OCI-LY1 (cell line): ENCODE results near the gene NEK5.
A peak's percentile ranks its signal among the peaks of the same experiment; 100 is the strongest.

ENCODE experiments used
- H2AFZ ChIP-seq: fragments of 200-600 bp; sonication (generic), shearing (Covaris generic); 2 replicates; pipeline ENCODE4 v1.6.0; 2014; ENCODE audit warnings: antibody characterized with exemption, mild to moderate bottlenecking, low read length
- H3F3A ChIP-seq: fragments of 200-600 bp; sonication (generic), shearing (Covaris generic); 2 replicates; pipeline ENCODE4 v1.6.0; 2014; ENCODE audit warnings: mild to moderate bottlenecking, antibody characterized with exemption, low read length, moderate library complexity; ENCODE audit not compliant: insufficient read depth
- H3K27ac ChIP-seq: fragments of 200-600 bp; sonication (generic); 2 replicates; pipeline ENCODE4 v1.5.1; 2014; ENCODE audit warnings: low read length, mixed run types, mild to moderate bottlenecking, low read depth; ENCODE audit not compliant: poor library complexity, severe bottlenecking
- H3K27me3 ChIP-seq: fragments of 200-600 bp; sonication (generic); 2 replicates; pipeline ENCODE4 v1.6.0; 2014; ENCODE audit warnings: antibody characterized with exemption, mild to moderate bottlenecking, low read length, moderate library complexity; ENCODE audit not compliant: insufficient read depth
- H3K36me3 ChIP-seq: fragments of 200-600 bp; sonication (generic); 2 replicates; pipeline ENCODE4 v1.6.1; 2014; ENCODE audit warnings: mild to moderate bottlenecking, antibody characterized with exemption, low read length, moderate library complexity, mixed read lengths; ENCODE audit not compliant: insufficient read depth
- H3K4me1 ChIP-seq: fragments of 200-600 bp; sonication (generic); 2 replicates; pipeline ENCODE4 v1.5.1; 2014; ENCODE audit warnings: mild to moderate bottlenecking, low read length, moderate library complexity; ENCODE audit not compliant: insufficient read depth, severe bottlenecking
- H3K4me2 ChIP-seq: fragments of 200-600 bp; sonication (generic), shearing (Covaris generic); 2 replicates; pipeline ENCODE4 v1.6.1; 2014; ENCODE audit warnings: low read length
- H3K4me3 ChIP-seq: fragments of 200-600 bp; sonication (generic); 2 replicates; pipeline ENCODE4 v1.5.1; 2014; ENCODE audit warnings: low read length, low read depth, mild to moderate bottlenecking, mixed read lengths; ENCODE audit not compliant: poor library complexity, severe bottlenecking
- H3K79me2 ChIP-seq: fragments of 200-600 bp; shearing (Covaris generic); 2 replicates; pipeline ENCODE4 v1.6.1; 2016; ENCODE audit warnings: mixed run types, low read length, mixed read lengths; ENCODE audit not compliant: insufficient read depth
- H3K9ac ChIP-seq: fragments of 200-600 bp; sonication (generic), shearing (Covaris generic); 2 replicates; pipeline ENCODE4 v1.6.1; 2014; ENCODE audit warnings: mild to moderate bottlenecking, low read length, mixed read lengths
- H3K9me2 ChIP-seq: fragments of 200-600 bp; sonication (generic), shearing (Covaris generic); 2 replicates; pipeline ENCODE4 v1.6.1; 2014; ENCODE audit warnings: low read depth, mild to moderate bottlenecking, low read length, mixed read lengths
- H3K9me3 ChIP-seq: fragments of 200-600 bp; shearing (Covaris generic); 2 replicates; pipeline ENCODE4 v1.6.1; 2014; ENCODE audit warnings: low read length, mixed read lengths
- H4K20me1 ChIP-seq: fragments of 200-600 bp; sonication (generic), shearing (Covaris generic); 2 replicates; pipeline ENCODE4 v1.6.0; 2016; ENCODE audit warnings: mild to moderate bottlenecking, low read length; ENCODE audit not compliant: insufficient read depth
- EZH2 ChIP-seq: fragments of 200-600 bp; sonication (generic), shearing (Covaris generic); IDR thresholded peaks from 2 replicates; pipeline ENCODE4 v1.8.0; 2017; ENCODE audit warnings: borderline replicate concordance, mixed run types, mild to moderate bottlenecking, antibody characterized with exemption, low read length, moderate library complexity, mixed read lengths
- TF ChIP-seq, protein P1 (sequence below): fragments of 200-600 bp; sonication (generic), shearing (Covaris generic); IDR thresholded peaks from 2 replicates; pipeline ENCODE4 v1.5.1; 2017; ENCODE audit warnings: mild to moderate bottlenecking, antibody characterized with exemption, low read length, moderate library complexity, mixed read lengths

Gene NEK5

DNA sequence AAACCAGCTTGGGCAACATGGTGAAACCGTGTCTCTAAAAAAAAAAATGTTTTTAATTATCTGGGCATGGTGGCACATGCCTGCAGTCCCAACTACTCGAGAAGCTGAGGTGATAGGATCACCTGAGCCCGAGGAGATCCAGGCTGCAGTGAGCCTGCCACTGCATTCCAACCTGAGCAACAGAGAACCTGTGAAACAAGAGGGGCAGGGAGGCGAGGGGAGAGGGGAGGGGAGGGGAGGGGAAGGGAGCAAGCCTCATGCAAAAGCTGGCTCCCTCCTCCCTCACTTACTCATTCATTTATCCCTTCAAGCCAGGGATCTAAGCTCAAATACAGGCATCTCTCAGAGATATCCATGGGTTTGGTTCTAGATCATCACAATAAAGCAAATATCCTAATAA, 126.5 kb downstream of the NEK5 start:
- H3K27ac ChIP-seq, result no peak overlapping the region
- no peak overlapping the region for H3K9ac ChIP-seq
- no peaks in the 10 kb centered on the region for H3F3A ChIP-seq
- no peaks in the 10 kb centered on the region for H3K36me3 ChIP-seq
- no peaks in the 10 kb centered on the region for H3K9me2 ChIP-seq
- H3K79me2 ChIP-seq, result no peaks in the 10 kb centered on the region
- no peak overlapping the region for H3K4me2 ChIP-seq
- no peaks in the 10 kb centered on the region for H3K9me3 ChIP-seq
- TF ChIP-seq, protein P1, sequence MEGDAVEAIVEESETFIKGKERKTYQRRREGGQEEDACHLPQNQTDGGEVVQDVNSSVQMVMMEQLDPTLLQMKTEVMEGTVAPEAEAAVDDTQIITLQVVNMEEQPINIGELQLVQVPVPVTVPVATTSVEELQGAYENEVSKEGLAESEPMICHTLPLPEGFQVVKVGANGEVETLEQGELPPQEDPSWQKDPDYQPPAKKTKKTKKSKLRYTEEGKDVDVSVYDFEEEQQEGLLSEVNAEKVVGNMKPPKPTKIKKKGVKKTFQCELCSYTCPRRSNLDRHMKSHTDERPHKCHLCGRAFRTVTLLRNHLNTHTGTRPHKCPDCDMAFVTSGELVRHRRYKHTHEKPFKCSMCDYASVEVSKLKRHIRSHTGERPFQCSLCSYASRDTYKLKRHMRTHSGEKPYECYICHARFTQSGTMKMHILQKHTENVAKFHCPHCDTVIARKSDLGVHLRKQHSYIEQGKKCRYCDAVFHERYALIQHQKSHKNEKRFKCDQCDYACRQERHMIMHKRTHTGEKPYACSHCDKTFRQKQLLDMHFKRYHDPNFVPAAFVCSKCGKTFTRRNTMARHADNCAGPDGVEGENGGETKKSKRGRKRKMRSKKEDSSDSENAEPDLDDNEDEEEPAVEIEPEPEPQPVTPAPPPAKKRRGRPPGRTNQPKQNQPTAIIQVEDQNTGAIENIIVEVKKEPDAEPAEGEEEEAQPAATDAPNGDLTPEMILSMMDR, result no peak
- no peak overlapping the region for H2AFZ ChIP-seq
- H3K4me1 ChIP-seq, result no peaks in the 10 kb centered on the region
- no peak overlapping the region for H3K4me3 ChIP-seq
- peaks cover 12% of the 10 kb centered on the region; the same call in 1 of the 2 replicates for H3K27me3 ChIP-seq
- H4K20me1 ChIP-seq, result no peaks in the 10 kb centered on the region

DNA sequence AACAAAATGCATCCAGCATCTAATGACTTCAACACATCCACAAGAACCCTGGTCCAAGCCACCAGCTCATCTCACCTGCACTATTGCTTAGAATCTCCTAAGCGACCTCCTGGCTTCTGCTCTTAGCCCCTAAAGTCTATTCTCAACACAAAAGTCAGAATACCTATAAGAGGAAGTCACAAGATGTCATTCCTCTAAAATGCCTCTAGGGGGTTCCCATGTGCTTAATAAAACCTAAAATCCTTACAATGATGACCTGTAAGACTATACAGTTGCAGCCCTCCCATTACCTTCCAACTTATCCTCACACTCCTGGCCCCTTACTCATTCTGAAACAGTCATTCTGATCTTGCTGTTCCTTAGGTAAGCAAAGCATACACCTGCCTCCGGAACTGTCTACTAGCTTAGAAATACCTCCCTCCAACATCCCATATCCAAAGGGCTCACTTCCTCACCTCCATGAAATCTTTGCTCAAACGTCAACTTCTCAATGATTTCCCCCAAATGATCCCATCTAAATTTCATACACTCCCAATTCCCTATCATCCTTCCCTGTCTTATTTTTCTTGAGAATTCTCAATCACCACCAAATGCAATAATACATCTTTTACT, 127.6 kb downstream of the NEK5 start:
- Histone ChIP-seq H2AFZ (no peak overlapping the region), H3K27me3 (peaks cover 8% of the 10 kb centered on the region; the same call in 1 of the 2 replicates), H4K20me1 (no peaks in the 10 kb centered on the region), H3K4me3 (no peak overlapping the region), H3K36me3 (no peaks in the 10 kb centered on the region), H3K79me2 (no peaks in the 10 kb centered on the region), H3K9me3 (no peaks in the 10 kb centered on the region), H3K4me2 (no peak overlapping the region), H3K4me1 (no peaks in the 10 kb centered on the region), H3K9ac (no peak overlapping the region), H3F3A (no peaks in the 10 kb centered on the region), H3K9me2 (no peaks in the 10 kb centered on the region), H3K27ac (no peak overlapping the region)
- no peak for TF ChIP-seq EZH2
- TF ChIP-seq, protein P1, result peak; percentile 76

DNA sequence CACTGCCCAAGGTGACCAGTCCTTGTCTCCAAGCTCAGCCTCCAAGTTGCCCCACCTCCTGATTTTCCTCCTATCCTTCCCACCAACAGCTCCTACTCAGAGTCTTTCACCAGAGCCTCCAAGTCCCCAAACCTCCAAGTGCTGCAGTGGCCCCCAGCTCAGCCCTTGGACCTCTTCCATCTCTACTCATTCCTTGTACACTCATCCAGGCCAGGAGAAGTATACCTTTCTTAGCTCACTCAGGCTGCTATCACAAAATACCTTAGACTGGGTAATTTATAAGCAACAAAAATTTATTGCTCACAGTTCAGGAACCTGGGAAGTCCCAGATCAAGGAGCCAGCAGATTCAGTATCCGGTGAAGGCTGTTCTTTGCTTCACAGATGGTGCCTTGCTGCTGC, 129.0 kb downstream of the NEK5 start:
- Histone ChIP-seq H3K27me3 (0 out of 2 replicates have a peak, but pooled peaks cover 8% of the 10 kb centered on the region), H3K4me2 (no peak overlapping the region), H2AFZ (no peak overlapping the region), H3K79me2 (no peaks in the 10 kb centered on the region), H3K9me3 (no peaks in the 10 kb centered on the region), H3K4me1 (no peaks in the 10 kb centered on the region), H3K9me2 (no peaks in the 10 kb centered on the region), H3K9ac (no peak overlapping the region), H3K36me3 (no peaks in the 10 kb centered on the region), H3K27ac (no peak overlapping the region), H3K4me3 (no peak overlapping the region), H3F3A (no peaks in the 10 kb centered on the region), H4K20me1 (no peaks in the 10 kb centered on the region)
- TF ChIP-seq EZH2, result no peak

DNA sequence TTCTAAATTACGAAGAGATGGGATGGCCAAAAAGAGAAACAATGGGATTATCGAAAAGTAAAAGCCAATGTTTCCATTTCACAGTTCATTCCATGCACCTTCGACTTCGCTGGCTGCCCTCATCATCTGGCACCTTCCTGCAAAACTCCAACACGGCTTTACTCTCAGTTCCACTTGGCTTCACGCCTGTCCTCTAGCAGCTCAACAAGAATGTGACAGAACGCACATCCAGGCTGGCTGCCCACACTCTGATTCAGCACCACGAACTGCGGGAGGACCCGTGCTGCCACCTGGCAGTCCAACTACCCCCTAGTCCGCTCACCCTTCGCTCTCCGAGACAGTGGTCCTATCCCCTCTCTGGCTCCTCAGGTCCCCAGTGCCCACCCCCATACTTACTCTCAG, 129.4 kb downstream of the NEK5 start:
- H3K79me2 ChIP-seq, result no peaks in the 10 kb centered on the region
- H3K4me3 ChIP-seq, result no peak overlapping the region
- H4K20me1 ChIP-seq, result no peaks in the 10 kb centered on the region
- H3K9ac ChIP-seq, result no peak overlapping the region
- H3K4me1 ChIP-seq, result no peaks in the 10 kb centered on the region
- 0 out of 2 replicates have a peak, but pooled peaks cover 4% of the 10 kb centered on the region for H3K27me3 ChIP-seq
- H3K9me2 ChIP-seq, result no peaks in the 10 kb centered on the region
- no peak overlapping the region for H3K27ac ChIP-seq
- TF ChIP-seq, protein P1, result no peak
- TF ChIP-seq EZH2, result no peak
- no peaks in the 10 kb centered on the region for H3K9me3 ChIP-seq
- H3K36me3 ChIP-seq, result no peaks in the 10 kb centered on the region
- no peak overlapping the region for H2AFZ ChIP-seq
- H3F3A ChIP-seq, result no peaks in the 10 kb centered on the region
- H3K4me2 ChIP-seq, result no peak overlapping the region
